Activated CD4-positive, alpha-beta T cell treated with anti-CD3 and anti-CD28 coated beads for 36 hours (primary cell): ENCODE data around the gene SPRR1B. TPM values are rescaled to one million over a fixed set of nuclear protein-coding genes. Genes with fewer than 3 reads are reported as not detected.
"Not testable (repeated sequence)": the region's sequence is repeated elsewhere in the genome, so short reads cannot be mapped to it uniquely, and the experiment has no call there.

Experiments used
- ATAC-seq: fragments of 200-7000 bp; cut with Tn5 transposase; one replicate; pipeline ENCODE4 v1.10.0; 2021; ENCODE audit warnings: mild to moderate bottlenecking, moderate library complexity
- CTCF ChIA-PET: fragments of 350-600 bp; sonication (Branson Sonifier 250); formaldehyde crosslinking; loops from one replicate; lab custom pipeline; 2021; ENCODE audit warnings: antibody characterized with exemption; lab: Charles Lee
- POLR2A ChIA-PET: fragments of 350-600 bp; sonication (Branson Sonifier 250); formaldehyde crosslinking; loops from one replicate; lab custom pipeline; 2021; ENCODE audit warnings: antibody characterized with exemption, inconsistent platforms; lab: Charles Lee
- DNase-seq: peaks from one replicate; pipeline ENCODE4 v3.0.0-alpha.2; 2020
- H3K27ac Mint-ChIP-seq: one replicate; pipeline ENCODE4 v1.8.0; 2021; ENCODE audit warnings: mixed read lengths
- H3K27me3 Mint-ChIP-seq: one replicate; pipeline ENCODE4 v1.8.0; 2021; ENCODE audit warnings: mixed read lengths
- H3K36me3 Mint-ChIP-seq: one replicate; pipeline ENCODE4 v1.8.0; 2021; ENCODE audit warnings: low read depth, mixed read lengths
- H3K4me1 Mint-ChIP-seq: one replicate; pipeline ENCODE4 v1.8.0; 2021; ENCODE audit warnings: mixed read lengths
- H3K4me3 Mint-ChIP-seq: one replicate; pipeline ENCODE4 v1.8.0; 2021; ENCODE audit warnings: mild to moderate bottlenecking, moderate library complexity, mixed read lengths
- H3K9me3 Mint-ChIP-seq: one replicate; pipeline ENCODE4 v1.8.0; 2021; ENCODE audit warnings: low read depth, mixed read lengths
- intact Hi-C, 2 experiments: fragments of 100-400 bp; cut with DNase I in 1 of 2; cut with micrococcal nuclease in 1 of 2; formaldehyde crosslinking; loops; one replicate each; pipeline versions ENCODE4 v1.14.2 to v1.15.1; 2022 to 2024; cut with DNase I, micrococcal nuclease
- total RNA-seq, 2 experiments: library from RNA; stranded (reverse); gene quantifications; one replicate each; pipeline ENCODE4 v1.2.3, GENCODE V29; 2021

The SPRR1B gene
- total RNA-seq, 2 experiments from 2014 or later, result not detected

GRCh38 chr1:153001382-153001781 lies 29.6 kb upstream of the SPRR1B start, which contains the start of gene SPRR3:
TSS of gene SPRR3 (plus strand) at chr1:153001749. CDS start at chr1:153003021, 1,272 bp downstream.
- CTCF ChIA-PET, result no interaction called here
- ATAC-seq (no peak), DNase-seq (no peak)
- H3K27ac Mint-ChIP-seq, result no peak within 1 kb of the TSS
- no peaks in the 10 kb centered on the region for H3K36me3 Mint-ChIP-seq
- H3K4me3 Mint-ChIP-seq, result no peak within 1 kb of the TSS
- peaks cover 22% of the 10 kb centered on the region for H3K27me3 Mint-ChIP-seq
- H3K4me1 Mint-ChIP-seq, result no peaks in the 10 kb centered on the region
- POLR2A ChIA-PET, result no interaction called here
- H3K9me3 Mint-ChIP-seq, result no peaks in the 10 kb centered on the region
- intact Hi-C loops, result no loop called here

- H3K9me3 Mint-ChIP-seq, H3K27me3 Mint-ChIP-seq, intact Hi-C loops, POLR2A ChIA-PET, H3K27ac Mint-ChIP-seq, H3K36me3 Mint-ChIP-seq, CTCF ChIA-PET, DNase-seq, H3K4me3 Mint-ChIP-seq, H3K4me1 Mint-ChIP-seq, ATAC-seq: not testable (repeated sequence)
These were observed 19.7 kb upstream of the SPRR1B start for GRCh38 chr1:153011235-153011758.

- H3K36me3 Mint-ChIP-seq, POLR2A ChIA-PET, ATAC-seq: not testable (repeated sequence)
These were observed 9.2 kb upstream of the SPRR1B start for GRCh38 chr1:153021829-153022228.

GRCh38 chr1:153022340-153022739 lies 8.7 kb upstream of the SPRR1B start:
- intact Hi-C loops, H3K4me1 Mint-ChIP-seq, POLR2A ChIA-PET, H3K4me3 Mint-ChIP-seq, H3K27ac Mint-ChIP-seq, DNase-seq, ATAC-seq, H3K36me3 Mint-ChIP-seq, H3K9me3 Mint-ChIP-seq, CTCF ChIA-PET: not testable (repeated sequence)
- H3K27me3 Mint-ChIP-seq, result peaks cover 35% of the 10 kb centered on the region

More at GRCh38 chr1:153021829-153022228, 9.2 kb upstream of the SPRR1B start:
- CTCF ChIA-PET, result interaction anchor here (0.5 kb wide), 1 partner anchor 26 kb away, joined by 3 read pairs; no protein-coding TSS in a partner anchor
- H3K9me3 Mint-ChIP-seq, intact Hi-C loops, DNase-seq, H3K4me3 Mint-ChIP-seq, H3K27ac Mint-ChIP-seq, H3K4me1 Mint-ChIP-seq: not testable (repeated sequence)
- H3K27me3 Mint-ChIP-seq, result peaks cover 35% of the 10 kb centered on the region

GRCh38 chr1:153023109-153023508 lies 7.9 kb upstream of the SPRR1B start:
- H3K4me1 Mint-ChIP-seq, result no peaks in the 10 kb centered on the region
- CTCF ChIA-PET, result no interaction called here
- POLR2A ChIA-PET, result no interaction called here
- no peak for ATAC-seq
- H3K9me3 Mint-ChIP-seq, result no peaks in the 10 kb centered on the region
- H3K4me3 Mint-ChIP-seq, result no peak overlapping the region
- no peak overlapping the region for H3K27ac Mint-ChIP-seq
- peaks cover 35% of the 10 kb centered on the region for H3K27me3 Mint-ChIP-seq
- H3K36me3 Mint-ChIP-seq, result no peaks in the 10 kb centered on the region
- intact Hi-C loops, result no loop called here
- no peak for DNase-seq

- Mint-ChIP-seq H3K4me3 (no peak overlapping the region), H3K36me3 (no peaks in the 10 kb centered on the region), H3K27ac (no peak overlapping the region), H3K4me1 (no peaks in the 10 kb centered on the region), H3K9me3 (no peaks in the 10 kb centered on the region), H3K27me3 (peaks cover 37% of the 10 kb centered on the region)
- intact Hi-C loops, result no loop called here
- CTCF ChIA-PET, result interaction anchor here (0.6 kb wide), 1 partner anchor 488 kb away, joined by 3 read pairs; no protein-coding TSS in a partner anchor
- POLR2A ChIA-PET, result no interaction called here
- no peak for DNase-seq
- ATAC-seq, result no peak
These were observed 6.6 kb upstream of the SPRR1B start for GRCh38 chr1:153024413-153024812.

- POLR2A ChIA-PET, result no interaction called here
- CTCF ChIA-PET, result no interaction called here
- Mint-ChIP-seq H3K9me3 (no peaks in the 10 kb centered on the region), H3K27ac (no peak overlapping the region), H3K27me3 (peaks cover 31% of the 10 kb centered on the region), H3K4me3 (no peak overlapping the region), H3K36me3 (no peaks in the 10 kb centered on the region), H3K4me1 (no peaks in the 10 kb centered on the region)
- no peak for DNase-seq
- intact Hi-C loops, result no loop called here
- ATAC-seq, result no peak
These were observed 5.2 kb upstream of the SPRR1B start for GRCh38 chr1:153025797-153026196.

- no peaks in the 10 kb centered on the region for H3K9me3 Mint-ChIP-seq
- intact Hi-C loops, result no loop called here
- peaks cover 2% of the 10 kb centered on the region for H3K4me1 Mint-ChIP-seq
- H3K36me3 Mint-ChIP-seq, result no peaks in the 10 kb centered on the region
- H3K27me3 Mint-ChIP-seq, result peaks cover 23% of the 10 kb centered on the region
- ChIA-PET POLR2A (no interaction called here), CTCF (interaction anchor here (0.7 kb wide), 1 partner anchor 314 kb away, joined by 3 read pairs; no protein-coding TSS in a partner anchor)
- no peak for DNase-seq
- no peak overlapping the region for H3K27ac Mint-ChIP-seq
- no peak overlapping the region for H3K4me3 Mint-ChIP-seq
- no peak for ATAC-seq
These were observed 2.2 kb upstream of the SPRR1B start for GRCh38 chr1:153028766-153029165.

GRCh38 chr1:153032073-153032472 lies 1.1 kb downstream of the SPRR1B start:
- Mint-ChIP-seq H3K9me3 (no peaks in the 10 kb centered on the region), H3K27me3 (peaks cover 16% of the 10 kb centered on the region), H3K27ac (no peak overlapping the region), H3K4me3 (no peak overlapping the region), H3K4me1 (peaks cover 2% of the 10 kb centered on the region), H3K36me3 (no peaks in the 10 kb centered on the region)
- DNase-seq (no peak), ATAC-seq (no peak)
- intact Hi-C loops, result loop anchor here in 1 of 2 experiments (10.0 kb wide), 1 partner anchor 157 kb away; the partner anchor contains the start of gene SMCP
- ChIA-PET CTCF (no interaction called here), POLR2A (no interaction called here)

- Mint-ChIP-seq H3K9me3 (no peaks in the 10 kb centered on the region), H3K27me3 (peaks cover 21% of the 10 kb centered on the region), H3K36me3 (no peaks in the 10 kb centered on the region), H3K4me3 (no peak overlapping the region), H3K4me1 (peaks cover 2% of the 10 kb centered on the region), H3K27ac (no peak overlapping the region)
- DNase-seq (peak; percentile 33), ATAC-seq (peak; percentile 88)
- intact Hi-C loops, result loop anchor here in 1 of 2 experiments (10.0 kb wide), 1 partner anchor 158 kb away; the partner anchor contains the start of gene SMCP
- POLR2A ChIA-PET, result no interaction called here
- CTCF ChIA-PET, result no interaction called here
These were observed 1.8 kb downstream of the SPRR1B start for GRCh38 chr1:153032677-153033308.

- no peak for DNase-seq
- H3K36me3 Mint-ChIP-seq, result no peaks in the 10 kb centered on the region
- no peak overlapping the region for H3K4me3 Mint-ChIP-seq
- peaks cover 22% of the 10 kb centered on the region for H3K27me3 Mint-ChIP-seq
- CTCF ChIA-PET, result no interaction called here
- H3K27ac Mint-ChIP-seq, result no peak overlapping the region
- peaks cover 2% of the 10 kb centered on the region for H3K4me1 Mint-ChIP-seq
- H3K9me3 Mint-ChIP-seq, result no peaks in the 10 kb centered on the region
- POLR2A ChIA-PET, result no interaction called here
- intact Hi-C loops, result loop anchor here in 1 of 2 experiments (10.0 kb wide), 1 partner anchor 160 kb away; the partner anchor contains the start of gene SMCP
- no peak for ATAC-seq
These were observed 4.2 kb downstream of the SPRR1B start for GRCh38 chr1:153035211-153035610.
